Superior temporal gyrus (tissue), 1 donor: ENCODE data around the gene MAGEF1.

ENCODE experiments used
- DNase-seq: peaks from one replicate; pipeline ENCODE4 v3.0.0-alpha.2; 2016; ENCODE audit errors: extremely low spot score

The MAGEF1 gene

GRCh38 chr3:184725176-184725719 lies 13.4 kb upstream of the MAGEF1 start:
- no peak for DNase-seq

GRCh38 chr3:184724699-184725098 lies 12.8 kb upstream of the MAGEF1 start:
- DNase-seq: no peak

- no peak for DNase-seq
Observed at GRCh38 chr3:184719709-184720108, 7.8 kb upstream of the MAGEF1 start.

- DNase-seq: no peak
Observed at GRCh38 chr3:184718431-184718830, 6.6 kb upstream of the MAGEF1 start.

- no peak for DNase-seq
Observed at GRCh38 chr3:184717399-184717983, 5.6 kb upstream of the MAGEF1 start.

- no peak for DNase-seq
Observed at GRCh38 chr3:184716622-184717398, 4.9 kb upstream of the MAGEF1 start.

- DNase-seq: no peak
Observed at GRCh38 chr3:184715943-184716621, 4.2 kb upstream of the MAGEF1 start.

- DNase-seq: no peak
Observed at GRCh38 chr3:184713521-184713920, 1.7 kb upstream of the MAGEF1 start.

GRCh38 chr3:184713040-184713355 lies 1.1 kb upstream of the MAGEF1 start:
- no peak for DNase-seq

- DNase-seq: peak; percentile 62
Observed at GRCh38 chr3:184712248-184713039, 580 bp upstream of the MAGEF1 start.

- no peak for DNase-seq
Observed at GRCh38 chr3:184710870-184711492, 883 bp downstream of the MAGEF1 start.

- no peak for DNase-seq
Observed at GRCh38 chr3:184703657-184704056, 8.2 kb downstream of the MAGEF1 start.

- no peak for DNase-seq
Observed at GRCh38 chr3:184700759-184701158, 11.1 kb downstream of the MAGEF1 start.

GRCh38 chr3:184697845-184698244 lies 14.0 kb downstream of the MAGEF1 start:
- no peak for DNase-seq

GRCh38 chr3:184696697-184697096 lies 15.2 kb downstream of the MAGEF1 start:
- no peak for DNase-seq

GRCh38 chr3:184694716-184695115 lies 17.1 kb downstream of the MAGEF1 start:
- DNase-seq: no peak

GRCh38 chr3:184694133-184694665 lies 17.7 kb downstream of the MAGEF1 start:
- DNase-seq: no peak

- DNase-seq: no peak
Observed at GRCh38 chr3:184693011-184693975, 18.6 kb downstream of the MAGEF1 start.

- DNase-seq: no peak
Observed at GRCh38 chr3:184691397-184692231, 20.2 kb downstream of the MAGEF1 start.
